Esophagus muscularis mucosa (tissue), 4 donors: ENCODE data around the gene WWOX. TPM values are rescaled to one million over a fixed set of nuclear protein-coding genes. Genes with fewer than 3 reads are reported as not detected.

ENCODE experiments used
- DNase-seq: peaks from one replicate; pipeline ENCODE4 v3.0.0-alpha.2; 2017; ENCODE audit errors: extremely low spot score
- H3K27ac ChIP-seq, 4 donors: fragments of 200-600 bp; sonication (generic); replicated peaks in 1 of 4; 1 replicate in 3 of 4; 2 replicates in 1 of 4; pipeline ENCODE4 v1.5.1; 2016 to 2019; ENCODE audit warnings: mild to moderate bottlenecking in 1 of 4
- H3K27me3 ChIP-seq, 4 donors: fragments of 200-600 bp; sonication (generic); one replicate each; pipeline versions ENCODE4 v1.5.1 to v1.6.0; 2016 to 2019
- H3K36me3 ChIP-seq, 4 donors: fragments of 200-600 bp; sonication (generic); one replicate each; pipeline ENCODE4 v1.5.1; 2016 to 2019
- H3K4me1 ChIP-seq, 4 donors: fragments of 200-600 bp; sonication (generic); one replicate each; pipeline ENCODE4 v1.5.1; 2016 to 2019
- H3K4me3 ChIP-seq, 4 donors: fragments of 200-600 bp; sonication (generic); 1 replicate in 2 of 4; 2 replicates in 2 of 4; pipeline ENCODE4 v1.5.1; 2016 to 2019; ENCODE audit warnings: mild to moderate bottlenecking in 4 of 4, moderate library complexity in 1 of 4
- H3K9me3 ChIP-seq, 4 donors: fragments of 200-600 bp; sonication (generic); 1 replicate in 3 of 4; 2 replicates in 1 of 4; pipeline ENCODE4 v1.5.1; 2016 to 2019
- EP300 ChIP-seq: sonication (generic); formaldehyde crosslinking; IDR thresholded peaks from one replicate; pipeline ENCODE4 v1.6.1; 2017; ENCODE audit warnings: antibody characterized with exemption
- POLR2A ChIP-seq: fragments of 450-650 bp; IDR thresholded peaks from one replicate; pipeline ENCODE4 v1.6.1; 2017; ENCODE audit warnings: antibody characterized with exemption, moderate library complexity, mild to moderate bottlenecking, low read depth
- POLR2AphosphoS5 ChIP-seq, 2 donors: sonication (generic); formaldehyde crosslinking; IDR thresholded peaks; one replicate each; pipeline ENCODE4 v1.6.1; 2017; ENCODE audit warnings: antibody characterized with exemption in 2 of 2
- WGBS: methylation state at CpG from one replicate; pipeline ENCODE4 v1.1.5; 2018; 5-methylcytosine and 5-hydroxymethylcytosine counted together
- intact Hi-C: fragments of 100-400 bp; cut with DNase I; formaldehyde crosslinking; loops from one replicate; pipeline ENCODE4 v1.15.1; 2023
- total RNA-seq, 4 donors: library from RNA; depleted of rRNA; stranded (reverse); fragments of >200 nt; gene quantifications; one replicate each; pipeline versions ENCODE4 v1.1.0 to v1.2.1, GENCODE V29; 2016
- TF ChIP-seq, protein P1 (sequence below), 3 experiments: fragments of 200-600 bp in 2 of 3; fragments of 450-650 bp in 1 of 3; sonication (generic) in 2 of 3; IDR thresholded peaks; one replicate each; pipeline ENCODE4 v1.5.1; 2017 to 2019; ENCODE audit warnings: antibody characterized with exemption in 3 of 3, mild to moderate bottlenecking in 2 of 3, moderate library complexity in 1 of 3

The WWOX gene
- total RNA-seq, 4 donors from 2014 or later: 14.4 to 27.8 (median 15.4) TPM

DNA sequence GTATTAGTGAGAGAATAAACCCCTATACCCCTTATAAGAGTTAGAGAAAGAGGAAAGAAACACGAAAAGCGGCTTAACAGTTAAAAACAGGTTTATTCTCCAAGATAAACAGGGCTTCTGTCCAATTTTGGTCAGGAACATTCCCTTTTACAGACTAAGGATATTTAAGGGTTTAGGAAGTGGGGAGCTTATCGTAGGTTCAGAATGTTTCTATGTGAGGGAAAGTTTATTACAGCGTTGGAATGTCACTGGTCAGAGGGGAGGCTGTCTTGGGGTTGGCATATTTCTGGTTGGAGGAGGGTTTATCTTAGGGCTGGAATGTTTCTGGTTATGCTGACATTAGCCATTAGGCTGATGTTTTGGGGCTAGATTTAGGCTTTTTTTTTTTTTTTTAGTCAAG, 34.1 kb upstream of the WWOX start:
- WGBS: 36% methylated on average over 4 of the region's 4 CpGs
- DNase-seq: no peak
- H3K9me3 ChIP-seq: peaks cover 0 to 6% (median 0%) of the 10 kb centered on the region in 4 donors
- H3K4me1 ChIP-seq: no peaks in the 10 kb centered on the region
- H3K27ac ChIP-seq: no peak overlapping the region
- no peak overlapping the region for H3K4me3 ChIP-seq
- H3K27me3 ChIP-seq: peaks cover 0 to 13% (median 0%) of the 10 kb centered on the region in 4 donors
- H3K36me3 ChIP-seq: no peaks in the 10 kb centered on the region
- intact Hi-C loops: no loop called here
- TF ChIP-seq POLR2A: no peak
- TF ChIP-seq EP300: no peak
- no peak for TF ChIP-seq POLR2AphosphoS5 (IDR thresholded peaks at IDR 0.05)
- TF ChIP-seq, protein P1, sequence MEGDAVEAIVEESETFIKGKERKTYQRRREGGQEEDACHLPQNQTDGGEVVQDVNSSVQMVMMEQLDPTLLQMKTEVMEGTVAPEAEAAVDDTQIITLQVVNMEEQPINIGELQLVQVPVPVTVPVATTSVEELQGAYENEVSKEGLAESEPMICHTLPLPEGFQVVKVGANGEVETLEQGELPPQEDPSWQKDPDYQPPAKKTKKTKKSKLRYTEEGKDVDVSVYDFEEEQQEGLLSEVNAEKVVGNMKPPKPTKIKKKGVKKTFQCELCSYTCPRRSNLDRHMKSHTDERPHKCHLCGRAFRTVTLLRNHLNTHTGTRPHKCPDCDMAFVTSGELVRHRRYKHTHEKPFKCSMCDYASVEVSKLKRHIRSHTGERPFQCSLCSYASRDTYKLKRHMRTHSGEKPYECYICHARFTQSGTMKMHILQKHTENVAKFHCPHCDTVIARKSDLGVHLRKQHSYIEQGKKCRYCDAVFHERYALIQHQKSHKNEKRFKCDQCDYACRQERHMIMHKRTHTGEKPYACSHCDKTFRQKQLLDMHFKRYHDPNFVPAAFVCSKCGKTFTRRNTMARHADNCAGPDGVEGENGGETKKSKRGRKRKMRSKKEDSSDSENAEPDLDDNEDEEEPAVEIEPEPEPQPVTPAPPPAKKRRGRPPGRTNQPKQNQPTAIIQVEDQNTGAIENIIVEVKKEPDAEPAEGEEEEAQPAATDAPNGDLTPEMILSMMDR (IDR thresholded peaks at IDR 0.05): no peak

DNA sequence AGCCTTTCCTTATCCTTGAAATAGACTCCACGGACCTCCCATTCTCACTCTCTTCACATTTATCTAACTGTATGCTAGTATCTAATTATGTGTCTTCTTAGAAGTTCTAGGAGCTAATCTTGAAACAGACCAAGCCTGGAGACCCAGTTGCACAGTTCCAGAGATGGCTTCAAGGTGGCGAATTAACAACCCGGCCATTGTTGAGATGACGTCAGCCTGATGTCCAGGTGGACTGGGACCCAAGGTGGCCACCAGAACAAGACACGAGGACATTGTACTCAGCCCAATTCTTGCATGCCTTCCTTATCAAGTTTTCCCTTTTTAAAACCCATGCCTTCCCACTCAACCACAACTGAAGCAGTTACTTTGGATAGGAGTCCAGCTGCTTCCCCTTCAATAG, 29.5 kb upstream of the WWOX start:
- intact Hi-C loops: no loop called here
- no peaks in the 10 kb centered on the region for H3K4me1 ChIP-seq
- H3K27ac ChIP-seq: no peak overlapping the region
- DNase-seq: no peak
- 92% methylated on average over 5 of the region's 5 CpGs for WGBS
- TF ChIP-seq, protein P1 (IDR thresholded peaks at IDR 0.05): no peak
- TF ChIP-seq POLR2AphosphoS5 (IDR thresholded peaks at IDR 0.05): no peak
- TF ChIP-seq EP300: no peak
- no peak for TF ChIP-seq POLR2A
- peaks cover 0 to 21% (median 0%) of the 10 kb centered on the region in 4 donors for H3K27me3 ChIP-seq
- H3K36me3 ChIP-seq: no peaks in the 10 kb centered on the region
- no peak overlapping the region for H3K4me3 ChIP-seq
- H3K9me3 ChIP-seq: peaks cover 0 to 6% (median 0%) of the 10 kb centered on the region in 4 donors

DNA sequence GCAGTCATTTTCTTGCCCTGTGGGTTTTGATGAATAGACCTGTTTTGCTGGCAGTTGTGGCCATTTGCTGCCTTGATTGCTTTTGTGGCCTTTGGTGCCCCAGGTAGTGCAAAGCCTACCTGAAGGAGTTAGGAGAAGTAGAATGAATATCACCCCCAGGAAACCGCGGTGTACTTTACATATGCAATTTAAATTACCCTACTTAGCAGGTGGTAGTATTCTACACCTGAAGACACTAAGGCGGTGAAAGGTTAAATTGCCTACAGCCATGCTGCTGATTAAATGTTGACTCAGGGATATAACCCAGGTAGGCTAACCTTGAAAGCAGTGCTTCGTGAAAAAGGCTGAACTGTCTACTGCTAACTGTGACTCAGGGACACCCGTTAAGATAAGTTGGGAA, 27.2 kb upstream of the WWOX start:
- TF ChIP-seq POLR2AphosphoS5 (IDR thresholded peaks at IDR 0.05): no peak
- TF ChIP-seq POLR2A: no peak
- TF ChIP-seq, protein P1 (IDR thresholded peaks at IDR 0.05): no peak
- TF ChIP-seq EP300: no peak
- WGBS: 17% methylated on average over 5 of the region's 5 CpGs
- H3K36me3 ChIP-seq: no peaks in the 10 kb centered on the region
- H3K27me3 ChIP-seq: peaks cover 0 to 14% (median 0%) of the 10 kb centered on the region in 4 donors
- DNase-seq: no peak
- no peak overlapping the region for H3K4me3 ChIP-seq
- H3K9me3 ChIP-seq: peaks cover 0 to 3% (median 0%) of the 10 kb centered on the region in 4 donors
- intact Hi-C loops: no loop called here
- H3K4me1 ChIP-seq: no peaks in the 10 kb centered on the region
- H3K27ac ChIP-seq: no peak overlapping the region

DNA sequence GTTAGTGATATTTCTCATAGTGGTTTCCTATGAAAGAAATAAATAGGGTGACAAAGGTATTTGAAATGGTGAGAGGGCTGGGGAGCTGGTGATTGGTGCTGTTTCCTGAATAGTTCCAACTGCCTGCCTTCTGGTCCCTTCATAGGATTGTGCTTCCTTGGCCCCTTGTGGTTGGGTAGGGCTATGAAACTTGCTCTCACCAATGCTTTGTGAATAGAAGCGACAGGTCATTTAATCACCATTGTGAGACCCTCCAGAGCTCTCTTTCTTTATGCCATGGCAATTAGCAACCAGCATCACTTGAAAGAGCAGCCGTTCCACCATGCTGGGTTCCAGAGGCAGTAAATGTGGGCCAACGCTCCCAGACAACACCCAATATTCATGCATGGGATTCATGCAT, 23.7 kb upstream of the WWOX start:
- Histone ChIP-seq H3K4me1 (no peaks in the 10 kb centered on the region), H3K9me3 (no peaks in the 10 kb centered on the region), H3K4me3 (no peak overlapping the region), H3K27ac (no peak overlapping the region), H3K27me3 (peaks cover 0 to 18% (median 0%) of the 10 kb centered on the region in 4 donors), H3K36me3 (no peaks in the 10 kb centered on the region)
- WGBS: 74% methylated on average over 3 of the region's 3 CpGs
- intact Hi-C loops: no loop called here
- TF ChIP-seq EP300: no peak
- no peak for TF ChIP-seq POLR2A
- no peak for TF ChIP-seq POLR2AphosphoS5 (IDR thresholded peaks at IDR 0.05)
- TF ChIP-seq, protein P1 (IDR thresholded peaks at IDR 0.05): no peak
- DNase-seq: no peak

DNA sequence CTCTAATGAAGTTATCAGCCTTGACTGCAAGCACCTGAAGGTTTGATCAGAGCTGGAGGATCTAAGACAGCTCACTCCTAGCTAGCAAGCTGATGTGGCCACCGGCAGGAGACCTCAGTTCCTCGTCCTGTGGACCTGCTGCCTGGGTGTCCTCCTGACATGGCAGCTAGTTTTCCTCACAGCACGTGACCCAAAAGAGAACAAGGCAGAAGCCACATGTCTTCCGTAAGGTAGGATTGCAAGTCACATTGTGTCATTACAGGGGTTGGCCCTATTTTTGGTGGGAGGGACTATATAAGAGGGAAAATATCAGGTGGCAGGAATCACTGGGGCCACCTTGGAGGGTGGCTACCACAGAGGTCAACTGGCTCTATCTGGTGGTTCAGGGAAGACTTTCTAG, 18.1 kb upstream of the WWOX start:
- DNase-seq: no peak
- H3K27ac ChIP-seq: no peak overlapping the region
- H3K27me3 ChIP-seq: peaks cover 0 to 12% (median 0%) of the 10 kb centered on the region in 4 donors
- intact Hi-C loops: no loop called here
- TF ChIP-seq POLR2AphosphoS5 (IDR thresholded peaks at IDR 0.05): no peak
- TF ChIP-seq POLR2A: no peak
- TF ChIP-seq EP300: no peak
- TF ChIP-seq, protein P1 (IDR thresholded peaks at IDR 0.05): no peak
- H3K4me3 ChIP-seq: no peak overlapping the region
- no peaks in the 10 kb centered on the region for H3K36me3 ChIP-seq
- no peaks in the 10 kb centered on the region for H3K4me1 ChIP-seq
- 78% methylated on average over 4 of the region's 4 CpGs for WGBS
- H3K9me3 ChIP-seq: no peaks in the 10 kb centered on the region
